Smooth muscle cell (in vitro differentiated cells): ENCODE measurements around the gene MTHFSD. TPM values are rescaled to one million over a fixed set of nuclear protein-coding genes. Genes with fewer than 3 reads are reported as not detected.
A peak's percentile ranks its signal among the peaks of the same experiment; 100 is the strongest.

ENCODE experiments used
- DNase-seq: peaks from one replicate; lab custom pipeline; 2025; ENCODE audit not compliant: unreplicated experiment; lab: John Stamatoyannopoulos, UW
- H2AFZ ChIP-seq: fragments of 200-600 bp; sonication (generic); 2 replicates; pipeline ENCODE4 v1.6.0; 2016; ENCODE audit warnings: antibody characterized with exemption, low read depth, mild to moderate bottlenecking
- H3F3A ChIP-seq: fragments of 200-600 bp; sonication (generic); 2 replicates; pipeline ENCODE4 v1.6.0; 2017; ENCODE audit warnings: antibody characterized with exemption, low read depth
- H3K27ac ChIP-seq: fragments of 200-600 bp; sonication (generic); 2 replicates; pipeline ENCODE4 v1.5.1; 2016; ENCODE audit warnings: low read depth, mild to moderate bottlenecking
- H3K27me3 ChIP-seq: fragments of 200-600 bp; sonication (generic); 2 replicates; pipeline ENCODE4 v1.6.1; 2016; ENCODE audit warnings: low read depth, mild to moderate bottlenecking
- H3K36me3 ChIP-seq: fragments of 200-600 bp; sonication (generic); 2 replicates; pipeline ENCODE4 v1.5.1; 2016; ENCODE audit warnings: low read depth
- H3K4me1 ChIP-seq: fragments of 200-600 bp; sonication (generic); 2 replicates; pipeline ENCODE4 v1.5.1; 2016; ENCODE audit warnings: low read depth
- H3K4me2 ChIP-seq: fragments of 200-600 bp; sonication (generic); 2 replicates; pipeline ENCODE4 v1.6.0; 2016; ENCODE audit warnings: mild to moderate bottlenecking
- H3K4me3 ChIP-seq: fragments of 200-600 bp; sonication (generic); 2 replicates; pipeline ENCODE4 v1.5.1; 2016; ENCODE audit warnings: mild to moderate bottlenecking
- H3K79me2 ChIP-seq: fragments of 200-600 bp; sonication (generic); 2 replicates; pipeline ENCODE4 v1.6.0; 2016; ENCODE audit warnings: low read depth, mild to moderate bottlenecking
- H3K9ac ChIP-seq: fragments of 200-600 bp; sonication (generic); 2 replicates; pipeline ENCODE4 v1.6.0; 2016; ENCODE audit warnings: low read depth
- H3K9me3 ChIP-seq: fragments of 200-600 bp; sonication (generic); replicated peaks from 2 replicates; pipeline ENCODE4 v1.5.1; 2016; ENCODE audit warnings: low read depth
- H4K20me1 ChIP-seq: fragments of 200-600 bp; sonication (generic); 2 replicates; pipeline ENCODE4 v1.6.0; 2016; ENCODE audit warnings: low read depth
- WGBS: methylation state at CpG from one replicate; pipeline ENCODE4 v1.1.7; 2016; ENCODE audit warnings: low lambda C conversion rate; 5-methylcytosine and 5-hydroxymethylcytosine counted together
- polyA plus RNA-seq: library from polyadenylated mRNA; unstranded; fragments of >200 nt; fragmentation: Nextera tagmentation; extraction: Ambion mirVana; gene quantifications from 2 replicates; pipeline ENCODE4 v1.2.1, GENCODE V29; 2016
- total RNA-seq: library from RNA; depleted of rRNA; stranded (reverse); fragments of >200 nt; gene quantifications from 2 replicates; pipeline ENCODE4 v1.2.3, GENCODE V29; 2014
- TF ChIP-seq, protein P1 (sequence below): fragments of 200-600 bp; sonication (generic); IDR thresholded peaks from 2 replicates; pipeline ENCODE4 v1.5.1; 2017; ENCODE audit warnings: borderline replicate concordance, mild to moderate bottlenecking, antibody characterized with exemption; ENCODE audit not compliant: insufficient read depth, poor library complexity, severe bottlenecking

Gene MTHFSD
- total and polyA plus RNA-seq, 2 experiments from 2014 or later: 13.3 to 23.0 TPM

DNA sequence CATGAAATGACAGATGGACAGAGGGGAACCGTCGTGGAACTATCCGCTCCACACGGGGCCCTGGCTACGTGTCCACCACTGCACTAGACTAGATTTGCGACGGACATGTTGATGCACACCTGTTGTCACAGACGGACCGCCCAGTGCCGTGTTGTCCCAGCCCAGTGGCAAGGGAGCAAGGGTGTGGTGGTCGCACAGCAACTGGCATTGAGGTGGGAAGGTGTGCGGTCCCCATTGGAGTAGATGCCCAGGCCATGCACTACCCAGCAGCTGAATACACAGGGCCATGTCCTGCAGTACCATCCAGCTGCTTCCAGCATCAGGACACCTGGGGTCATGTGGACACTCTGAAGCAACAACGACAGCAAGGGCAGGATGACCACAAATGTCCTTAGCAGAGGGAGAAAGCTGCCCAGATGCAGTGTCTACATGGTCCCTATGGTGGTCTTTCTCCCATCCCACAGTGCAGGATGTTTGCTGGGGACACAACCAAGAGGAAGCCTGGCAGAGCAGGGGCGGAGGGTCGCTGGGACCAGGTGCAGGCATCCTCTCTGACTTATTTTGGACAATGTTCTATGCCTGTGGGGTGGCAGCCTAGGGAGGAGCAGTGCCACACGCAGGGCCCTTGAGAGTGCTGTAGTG lies 35.9 kb downstream of the MTHFSD start:
- Histone ChIP-seq H3K36me3 (no peaks in the 10 kb centered on the region), H2AFZ (no peak overlapping the region), H3K4me2 (no peak overlapping the region), H3K27me3 (peaks cover 23% of the 10 kb centered on the region), H3K79me2 (peaks cover 22% of the 10 kb centered on the region), H3K27ac (no peak overlapping the region), H3F3A (peaks cover 6% of the 10 kb centered on the region), H3K9me3 (no peaks in the 10 kb centered on the region), H4K20me1 (peaks cover 16% of the 10 kb centered on the region), H3K4me1 (peaks cover 6% of the 10 kb centered on the region), H3K9ac (no peak overlapping the region), H3K4me3 (no peak overlapping the region)
- 91% methylated on average over 16 of the region's 16 CpGs for WGBS
- TF ChIP-seq, protein P1, sequence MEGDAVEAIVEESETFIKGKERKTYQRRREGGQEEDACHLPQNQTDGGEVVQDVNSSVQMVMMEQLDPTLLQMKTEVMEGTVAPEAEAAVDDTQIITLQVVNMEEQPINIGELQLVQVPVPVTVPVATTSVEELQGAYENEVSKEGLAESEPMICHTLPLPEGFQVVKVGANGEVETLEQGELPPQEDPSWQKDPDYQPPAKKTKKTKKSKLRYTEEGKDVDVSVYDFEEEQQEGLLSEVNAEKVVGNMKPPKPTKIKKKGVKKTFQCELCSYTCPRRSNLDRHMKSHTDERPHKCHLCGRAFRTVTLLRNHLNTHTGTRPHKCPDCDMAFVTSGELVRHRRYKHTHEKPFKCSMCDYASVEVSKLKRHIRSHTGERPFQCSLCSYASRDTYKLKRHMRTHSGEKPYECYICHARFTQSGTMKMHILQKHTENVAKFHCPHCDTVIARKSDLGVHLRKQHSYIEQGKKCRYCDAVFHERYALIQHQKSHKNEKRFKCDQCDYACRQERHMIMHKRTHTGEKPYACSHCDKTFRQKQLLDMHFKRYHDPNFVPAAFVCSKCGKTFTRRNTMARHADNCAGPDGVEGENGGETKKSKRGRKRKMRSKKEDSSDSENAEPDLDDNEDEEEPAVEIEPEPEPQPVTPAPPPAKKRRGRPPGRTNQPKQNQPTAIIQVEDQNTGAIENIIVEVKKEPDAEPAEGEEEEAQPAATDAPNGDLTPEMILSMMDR: no peak
- no peak for DNase-seq

DNA sequence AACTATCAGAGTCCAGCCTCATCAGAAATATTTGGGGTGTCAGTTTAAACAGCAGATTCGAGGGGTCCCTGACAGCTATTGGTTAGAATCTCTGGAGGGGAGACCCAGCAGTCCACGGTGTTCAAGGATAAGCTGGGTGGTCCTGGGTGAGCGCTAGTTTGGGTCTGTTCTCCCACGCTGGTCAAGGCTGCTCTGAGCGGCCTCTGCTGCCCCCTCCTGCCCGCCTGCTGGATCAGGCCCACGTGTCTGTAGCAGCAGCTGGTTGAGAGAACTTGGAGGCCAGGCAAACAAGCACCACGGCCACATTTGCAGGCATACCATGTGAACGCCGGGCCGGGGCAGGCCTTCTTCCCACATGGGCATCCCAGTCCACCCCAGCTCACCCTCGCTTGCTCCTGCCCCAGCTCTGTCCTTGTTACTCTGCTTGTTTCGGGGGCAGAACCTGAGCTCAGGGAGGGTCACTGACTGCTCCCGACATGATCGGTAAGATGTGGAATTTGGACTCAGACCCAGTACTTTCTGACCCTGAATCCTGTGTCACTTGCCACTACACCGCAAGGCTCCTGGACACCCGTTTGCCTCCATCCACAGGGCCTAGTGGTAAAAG lies 37.3 kb downstream of the MTHFSD start:
- Histone ChIP-seq H3F3A (peaks cover 6% of the 10 kb centered on the region), H3K4me2 (peak overlapping the region; percentile 89), H3K27me3 (peaks cover 37% of the 10 kb centered on the region), H4K20me1 (peaks cover 29% of the 10 kb centered on the region), H3K9ac (no peak overlapping the region), H3K79me2 (peaks cover 36% of the 10 kb centered on the region), H3K36me3 (no peaks in the 10 kb centered on the region), H3K4me1 (peaks cover 6% of the 10 kb centered on the region), H3K9me3 (no peaks in the 10 kb centered on the region), H2AFZ (no peak overlapping the region), H3K27ac (no peak overlapping the region), H3K4me3 (no peak overlapping the region)
- TF ChIP-seq, protein P1: peak; percentile 79
- WGBS: 36% methylated on average over 15 of the region's 17 CpGs
- peak; percentile 31 for DNase-seq

DNA sequence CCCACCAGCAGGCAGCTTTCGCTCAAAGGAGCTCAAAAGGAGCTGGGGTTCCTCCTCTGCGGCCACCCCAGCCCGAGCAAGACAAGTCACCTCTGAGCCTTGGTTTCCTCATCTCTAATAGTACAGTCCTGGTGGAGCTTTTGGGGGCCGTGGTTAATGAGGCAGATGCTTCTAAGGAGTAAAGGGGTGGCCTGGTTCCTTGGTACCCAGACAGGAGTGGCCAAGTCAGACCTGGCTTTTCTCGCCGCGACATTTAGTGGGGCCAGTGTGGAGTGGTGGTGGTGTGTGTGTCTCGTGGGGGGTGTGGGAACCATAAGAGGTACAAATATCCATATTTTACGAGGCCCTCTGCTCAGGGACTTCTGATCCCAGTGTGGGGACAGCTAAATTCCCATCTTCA lies 38.0 kb downstream of the MTHFSD start:
- Histone ChIP-seq H2AFZ (no peak overlapping the region), H3K27ac (peak overlapping the region; percentile 83), H3K4me1 (peaks cover 6% of the 10 kb centered on the region), H3K9ac (no peak overlapping the region), H3K4me2 (peak overlapping the region; percentile 89), H3K27me3 (peaks cover 38% of the 10 kb centered on the region), H3K79me2 (peaks cover 43% of the 10 kb centered on the region), H3K9me3 (no peaks in the 10 kb centered on the region), H3F3A (peaks cover 6% of the 10 kb centered on the region), H3K36me3 (no peaks in the 10 kb centered on the region), H4K20me1 (peaks cover 37% of the 10 kb centered on the region), H3K4me3 (peak overlapping the region; percentile 73)
- 38% methylated on average over 9 of the region's 9 CpGs for WGBS
- TF ChIP-seq, protein P1: no peak
- no peak for DNase-seq
